Heart right ventricle (tissue), 16 donors: ENCODE data around the gene KIF7. TPM values are rescaled to one million over a fixed set of nuclear protein-coding genes. Genes with fewer than 3 reads are reported as not detected.

Experiments used
- ATAC-seq, 8 donors: fragments of 200-7000 bp; cut with Tn5 transposase; one replicate each; pipeline ENCODE4 v1.9.1; 2020; ENCODE audit warnings: mild to moderate bottlenecking in 8 of 8, moderate library complexity in 8 of 8, moderate number of reproducible peaks in 1 of 8
- DNase-seq, 2 donors: peaks; one replicate each; pipeline ENCODE4 v3.0.0-alpha.2; 2020
- H3K27ac ChIP-seq, 10 donors: fragments of 200-600 bp; sonication (generic) in 2 of 10; one replicate each; pipeline versions ENCODE4 v1.5.0 to v1.8.0; 2020 to 2022; ENCODE audit warnings: mild to moderate bottlenecking in 3 of 10
- H3K27me3 ChIP-seq, 7 donors: fragments of 200-600 bp; one replicate each; pipeline ENCODE4 v1.8.0; 2021 to 2022; ENCODE audit warnings: mild to moderate bottlenecking in 2 of 7
- H3K36me3 ChIP-seq, 9 donors: fragments of 200-600 bp; sonication (generic) in 1 of 9; one replicate each; pipeline versions ENCODE4 v1.5.0 to v1.8.0; 2020 to 2022; ENCODE audit warnings: mild to moderate bottlenecking in 2 of 9
- H3K4me1 ChIP-seq, 9 donors: fragments of 200-600 bp; sonication (generic) in 1 of 9; one replicate each; pipeline versions ENCODE4 v1.5.0 to v1.8.0; 2020 to 2022; ENCODE audit warnings: mild to moderate bottlenecking in 4 of 9
- H3K4me3 ChIP-seq, 10 donors: fragments of 200-600 bp; sonication (generic) in 2 of 10; one replicate each; pipeline versions ENCODE4 v1.5.0 to v1.8.0; 2020 to 2022; ENCODE audit warnings: mild to moderate bottlenecking in 7 of 10, moderate library complexity in 2 of 10
- H3K9me3 ChIP-seq, 11 donors: fragments of 200-600 bp in 10 of 11; sonication (generic) in 2 of 11; one replicate each; pipeline versions ENCODE4 v1.5.0 to v1.8.0; 2013 to 2022; ENCODE audit warnings: mild to moderate bottlenecking in 2 of 11, control low read depth in 1 of 11, moderate library complexity in 1 of 11
- WGBS, 2 donors: extraction: QIAGEN DNeasy Blood & Tissue Kit; methylation state at CpG; one replicate each; pipeline ENCODE4 v1.1.7; 2013; ENCODE audit warnings: inconsistent platforms in 1 of 2; 5-methylcytosine and 5-hydroxymethylcytosine counted together
- intact Hi-C, 10 donors: fragments of 100-400 bp; cut with DNase I; formaldehyde crosslinking; loops; one replicate each; pipeline versions ENCODE4 v1.11.1 to v1.14.2; 2022
- long read RNA-seq, 3 donors: library from polyadenylated mRNA; unstranded; transcript quantifications; one replicate each; pipeline ENCODE4 v2.0.0, GENCODE V29; 2020 to 2021
- polyA plus RNA-seq, 2 donors: library from polyadenylated mRNA; stranded (reverse); fragments of 200-250 nt; gene quantifications; one replicate each; pipeline ENCODE4 v1.2.3, GENCODE V29; 2013
- total RNA-seq, 10 donors: library from RNA; stranded (reverse); fragmentation: NEBNext Ultra II Directional in 3 of 10; extraction: Animal tissue kit (Norgen Biotek cat#: 25700) in 3 of 10; gene quantifications; one replicate each; pipeline versions ENCODE4 v1.2.1 to v1.2.4, GENCODE V29; 2021 to 2023
- TF ChIP-seq, protein P1 (sequence below), 9 donors: fragments of 200-600 bp; sonication (generic) in 2 of 9; IDR thresholded peaks; one replicate each; pipeline versions ENCODE4 v1.5.0 to v1.8.0; 2021 to 2022; ENCODE audit warnings: antibody characterized with exemption in 9 of 9, mild to moderate bottlenecking in 5 of 9, moderate library complexity in 1 of 9
- donor health status: Arrhythmogenic right ventricular cardiomyopathy.
- donor health status: ischemic (EF 13 %, LVEDD 7.1; RV severe dilation, severe dysfunction).
- donor health status: healthy with polysubstance abuse.
- donor health status: DM: no; HTN: yes; CAD: no.
- donor health status: DM: no; HTN: no; CAD: no.
- donor health status: ischemic (EF 25% LVEDD 6.9; RV normal size, moderate dysfunction).
- donor health status: ischemic (EF 25% LVEDD 5.7; RV mildly dilated, moderate dysfunction).
- donor health status: healthy.
- donor health status: DM: yes; HTN: yes; CAD: no.
- donor health status: Ischemic cardiomyopathy.
- donor health status: ischemic (EF 35%, LVEDD 5.7; RV mildly dilated, moderate dysfunction).
- donor health status: nonischemic (EF 11% LVEDD 7.7; RV severe dilation, severe dysfunction).
- donor health status: DM: yes; HTN: yes; CAD: no.
- donor health status: PGD.
- donor health status: ischemic (EF 29% LVEDD 5.4; RV normal size, mild dysfunction).
- donor health status: nonischemic (EF 23%, LVEDD 6.1; RV moderate dilation, normal function).

The KIF7 gene, protein sequence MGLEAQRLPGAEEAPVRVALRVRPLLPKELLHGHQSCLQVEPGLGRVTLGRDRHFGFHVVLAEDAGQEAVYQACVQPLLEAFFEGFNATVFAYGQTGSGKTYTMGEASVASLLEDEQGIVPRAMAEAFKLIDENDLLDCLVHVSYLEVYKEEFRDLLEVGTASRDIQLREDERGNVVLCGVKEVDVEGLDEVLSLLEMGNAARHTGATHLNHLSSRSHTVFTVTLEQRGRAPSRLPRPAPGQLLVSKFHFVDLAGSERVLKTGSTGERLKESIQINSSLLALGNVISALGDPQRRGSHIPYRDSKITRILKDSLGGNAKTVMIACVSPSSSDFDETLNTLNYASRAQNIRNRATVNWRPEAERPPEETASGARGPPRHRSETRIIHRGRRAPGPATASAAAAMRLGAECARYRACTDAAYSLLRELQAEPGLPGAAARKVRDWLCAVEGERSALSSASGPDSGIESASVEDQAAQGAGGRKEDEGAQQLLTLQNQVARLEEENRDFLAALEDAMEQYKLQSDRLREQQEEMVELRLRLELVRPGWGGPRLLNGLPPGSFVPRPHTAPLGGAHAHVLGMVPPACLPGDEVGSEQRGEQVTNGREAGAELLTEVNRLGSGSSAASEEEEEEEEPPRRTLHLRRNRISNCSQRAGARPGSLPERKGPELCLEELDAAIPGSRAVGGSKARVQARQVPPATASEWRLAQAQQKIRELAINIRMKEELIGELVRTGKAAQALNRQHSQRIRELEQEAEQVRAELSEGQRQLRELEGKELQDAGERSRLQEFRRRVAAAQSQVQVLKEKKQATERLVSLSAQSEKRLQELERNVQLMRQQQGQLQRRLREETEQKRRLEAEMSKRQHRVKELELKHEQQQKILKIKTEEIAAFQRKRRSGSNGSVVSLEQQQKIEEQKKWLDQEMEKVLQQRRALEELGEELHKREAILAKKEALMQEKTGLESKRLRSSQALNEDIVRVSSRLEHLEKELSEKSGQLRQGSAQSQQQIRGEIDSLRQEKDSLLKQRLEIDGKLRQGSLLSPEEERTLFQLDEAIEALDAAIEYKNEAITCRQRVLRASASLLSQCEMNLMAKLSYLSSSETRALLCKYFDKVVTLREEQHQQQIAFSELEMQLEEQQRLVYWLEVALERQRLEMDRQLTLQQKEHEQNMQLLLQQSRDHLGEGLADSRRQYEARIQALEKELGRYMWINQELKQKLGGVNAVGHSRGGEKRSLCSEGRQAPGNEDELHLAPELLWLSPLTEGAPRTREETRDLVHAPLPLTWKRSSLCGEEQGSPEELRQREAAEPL (N-terminal part only)
- total RNA-seq (1 to 10 TPM; 1.6 to 4.7 (median 3.1) TPM), polyA plus RNA-seq (1 to 10 TPM; 1.5 to 3.7 TPM)
- long read RNA-seq, donor 1, full-length matches to known transcripts, result 2 of 20 reads
- long read RNA-seq, donor 1, partial matches to known transcripts, result 5 of 20 reads
- long read RNA-seq, donor 1, other reads (novel, unspliced or antisense), result 13 of 20 reads
- long read RNA-seq, donor 2, full-length matches to known transcripts, result 1 of 15 reads
- long read RNA-seq, donor 2, partial matches to known transcripts, result 4 of 15 reads
- long read RNA-seq, donor 2, other reads (novel, unspliced or antisense), result 10 of 15 reads
- long read RNA-seq, donor 3, partial matches to known transcripts, result 2 of 5 reads
- long read RNA-seq, donor 3, other reads (novel, unspliced or antisense), result 3 of 5 reads

DNA sequence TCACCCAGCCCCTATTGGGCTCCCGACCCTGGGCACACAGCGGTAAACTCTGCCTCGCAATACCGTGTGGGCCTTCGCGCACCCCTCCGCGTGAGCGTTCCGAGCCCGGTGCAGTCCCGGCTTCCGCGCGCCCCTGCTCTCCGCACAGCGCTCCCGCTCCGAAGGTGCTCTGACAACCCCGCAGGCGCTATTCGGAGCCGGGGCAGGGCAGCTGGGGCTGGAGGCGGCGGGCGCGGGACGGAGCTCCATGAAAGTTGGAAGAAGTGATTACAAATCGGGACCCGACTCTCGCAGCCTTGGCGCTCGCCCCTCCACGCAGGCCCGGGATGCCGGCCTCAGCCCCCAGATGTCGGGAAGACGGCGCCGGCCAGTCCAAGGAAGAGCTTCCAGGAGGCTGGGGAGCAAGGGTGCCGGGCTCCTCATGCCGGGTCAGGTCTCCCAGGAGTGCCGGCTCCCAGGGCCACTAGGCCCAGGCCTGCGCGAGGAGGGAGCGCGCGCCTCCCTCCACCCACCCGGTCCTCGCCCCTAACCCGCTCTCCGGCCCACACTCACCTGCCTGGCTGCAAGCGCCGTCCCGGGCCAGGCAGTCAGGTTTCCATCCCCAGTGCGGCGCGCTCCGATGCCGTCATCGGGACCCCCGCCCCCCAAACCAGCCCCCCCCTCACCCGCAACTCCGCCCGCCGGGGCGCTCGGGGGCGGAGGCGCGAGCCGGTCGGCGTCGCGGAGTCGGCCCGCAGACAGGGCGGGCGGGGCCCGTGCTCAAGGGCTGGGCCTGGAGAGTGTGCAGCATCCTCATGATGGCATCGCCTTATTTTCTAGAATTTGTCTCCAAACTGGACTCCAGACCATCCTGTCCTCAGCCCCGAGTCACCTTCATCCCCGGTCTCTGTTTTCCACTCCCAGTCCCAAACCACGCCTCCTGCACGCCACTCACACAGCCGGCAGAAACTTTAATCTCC, at the start of gene KIF7:
TSS of gene KIF7 (minus strand) at position 621 of the 959 bp plus-strand sequence. CDS start 2,537 bp downstream, outside the sequence.
- Histone ChIP-seq H3K27ac (peak within 1 kb of the TSS in 5 of 10 donors; percentile 3 to 64 (median 22)), H3K9me3 (no peaks in the 10 kb centered on the region), H3K4me1 (peaks cover 0 to 20% (median 7%) of the 10 kb centered on the region in 9 donors), H3K4me3 (peak within 1 kb of the TSS; percentile 31 to 74 (median 59)), H3K36me3 (no peaks in the 10 kb centered on the region), H3K27me3 (peaks cover 0 to 47% (median 4%) of the 10 kb centered on the region in 7 donors)
- ATAC-seq (peak; percentile 71 to 84 (median 76)), DNase-seq (no peak)
- TF ChIP-seq, protein P1, sequence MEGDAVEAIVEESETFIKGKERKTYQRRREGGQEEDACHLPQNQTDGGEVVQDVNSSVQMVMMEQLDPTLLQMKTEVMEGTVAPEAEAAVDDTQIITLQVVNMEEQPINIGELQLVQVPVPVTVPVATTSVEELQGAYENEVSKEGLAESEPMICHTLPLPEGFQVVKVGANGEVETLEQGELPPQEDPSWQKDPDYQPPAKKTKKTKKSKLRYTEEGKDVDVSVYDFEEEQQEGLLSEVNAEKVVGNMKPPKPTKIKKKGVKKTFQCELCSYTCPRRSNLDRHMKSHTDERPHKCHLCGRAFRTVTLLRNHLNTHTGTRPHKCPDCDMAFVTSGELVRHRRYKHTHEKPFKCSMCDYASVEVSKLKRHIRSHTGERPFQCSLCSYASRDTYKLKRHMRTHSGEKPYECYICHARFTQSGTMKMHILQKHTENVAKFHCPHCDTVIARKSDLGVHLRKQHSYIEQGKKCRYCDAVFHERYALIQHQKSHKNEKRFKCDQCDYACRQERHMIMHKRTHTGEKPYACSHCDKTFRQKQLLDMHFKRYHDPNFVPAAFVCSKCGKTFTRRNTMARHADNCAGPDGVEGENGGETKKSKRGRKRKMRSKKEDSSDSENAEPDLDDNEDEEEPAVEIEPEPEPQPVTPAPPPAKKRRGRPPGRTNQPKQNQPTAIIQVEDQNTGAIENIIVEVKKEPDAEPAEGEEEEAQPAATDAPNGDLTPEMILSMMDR (IDR thresholded peaks at IDR 0.05), result no peak
- 2% methylated on average over 82 to 87 of the region's 87 CpGs for whole genome bisulfite sequencing, 2 donors
- intact Hi-C loops, result loop anchor here in 1 of 10 donors (10.0 kb wide), 1 partner anchor 80 kb away; no protein-coding TSS in a partner anchor

DNA sequence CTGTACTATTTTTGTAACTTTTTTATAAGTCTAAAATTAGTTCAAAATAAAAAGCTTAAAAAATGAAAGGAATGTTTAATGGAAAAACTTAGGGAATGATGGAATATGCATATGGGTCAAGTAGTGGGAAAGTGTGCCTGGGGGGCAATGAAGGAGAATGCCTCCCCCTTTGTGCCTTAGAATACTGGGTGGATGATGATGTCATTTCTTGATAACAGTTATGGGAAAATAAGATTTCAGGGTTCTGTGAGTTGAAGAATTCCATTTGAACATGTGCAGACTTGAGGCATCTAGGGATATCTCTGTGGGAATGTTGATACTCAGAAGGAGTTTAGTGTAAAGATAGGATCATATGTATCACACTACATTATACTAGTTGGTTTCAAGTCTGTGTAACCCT, 49.1 kb upstream of the KIF7 start:
- Histone ChIP-seq H3K36me3 (no peaks in the 10 kb centered on the region), H3K27ac (no peak overlapping the region), H3K9me3 (no peaks in the 10 kb centered on the region), H3K4me1 (no peaks in the 10 kb centered on the region), H3K4me3 (no peak overlapping the region), H3K27me3 (peaks cover 0 to 25% (median 4%) of the 10 kb centered on the region in 7 donors)
- intact Hi-C loops, result loop anchor here in 1 of 10 donors (10.0 kb wide), 1 partner anchor 60 kb away; no protein-coding TSS in a partner anchor
- ATAC-seq (peak in 2 of 8 donors; percentile 31 to 69), DNase-seq (no peak)
- TF ChIP-seq, protein P1 (IDR thresholded peaks at IDR 0.05), result no peak

DNA sequence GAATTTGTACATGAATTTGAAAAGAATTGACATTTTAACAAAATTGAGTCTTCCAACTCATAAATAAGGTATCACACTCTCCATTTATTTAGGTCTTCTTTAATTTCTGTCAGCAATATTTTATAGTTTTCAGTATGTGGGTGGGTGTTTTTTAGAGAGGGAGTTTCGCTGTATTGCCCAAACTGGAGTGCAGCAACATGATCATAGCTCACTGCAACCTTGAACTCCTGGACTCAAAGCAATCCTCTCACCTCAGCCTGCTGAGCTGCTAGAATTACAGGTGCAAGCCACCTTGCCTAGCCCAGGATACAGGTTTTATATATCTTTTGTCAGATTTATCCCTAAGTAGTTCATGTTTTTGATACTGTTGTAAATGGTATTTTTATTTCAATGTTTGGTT, 39.9 kb upstream of the KIF7 start:
- no peak for DNase-seq
- TF ChIP-seq, protein P1 (IDR thresholded peaks at IDR 0.05), result no peak
- no peak for ATAC-seq
- Histone ChIP-seq H3K36me3 (no peaks in the 10 kb centered on the region), H3K27ac (no peak overlapping the region), H3K9me3 (no peaks in the 10 kb centered on the region), H3K27me3 (no peaks in the 10 kb centered on the region), H3K4me3 (no peak overlapping the region), H3K4me1 (peaks cover 0 to 8% (median 0%) of the 10 kb centered on the region in 9 donors)
- intact Hi-C loops, result loop anchor here in 1 of 10 donors (10.0 kb wide), 1 partner anchor 50 kb away; no protein-coding TSS in a partner anchor
- WGBS, 2 donors, result 82 to 94% methylated on average over 1 of the region's 1 CpG
